GM12878 (cell line): Measurements from ENCODE around the gene SLAIN2. TPM values are rescaled to one million over a fixed set of nuclear protein-coding genes. Genes with fewer than 3 reads are reported as not detected.

ENCODE experiments used
- ATAC-seq: fragments of 200-7000 bp; cut with Tn5 transposase; 3 replicates; pipeline ENCODE4 v1.9.1; 2020; ENCODE audit warnings: mild to moderate bottlenecking, moderate library complexity
- BruUV-seq: library from RNA; stranded (reverse); fragments of 400-500 nt; replicated peaks from 2 replicates; lab custom pipeline; 2021; lab: Mats Ljungman, UMichigan
- CTCF ChIA-PET: fragments of 300-600 bp; sonication (Branson Sonifier 250); formaldehyde crosslinking; extraction: SDS; loops from one replicate; lab custom pipeline; 2021; ENCODE audit warnings: inconsistent platforms; lab: Yijun Ruan, JAX
- POLR2A ChIA-PET: fragments of 350-600 bp; formaldehyde crosslinking; extraction: SDS; loops from one replicate; lab custom pipeline; 2021; ENCODE audit warnings: inconsistent platforms; lab: Charles Lee
- RAD21 ChIA-PET: fragments of 300-600 bp; sonication (Branson Sonifier 250); formaldehyde crosslinking; loops from one replicate; lab custom pipeline; 2023; ENCODE audit warnings: antibody characterized with exemption; ENCODE audit not compliant: unreplicated experiment; lab: Charles Lee
- SMC1A ChIA-PET: fragments of 300-600 bp; sonication (Branson Sonifier 250); formaldehyde crosslinking; loops from one replicate; lab custom pipeline; 2023; ENCODE audit not compliant: unreplicated experiment, uncharacterized antibody; lab: Charles Lee
- DNase-seq: peaks from one replicate; pipeline ENCODE4 v3.0.0-alpha.2; 2011; ENCODE audit warnings: low read depth, low spot score
- FAIRE-seq: peaks from 3 replicates; lab custom pipeline; 2011; peaks lifted over from hg19 to GRCh38; lab: Jason Lieb, UNC
- H2AFZ ChIP-seq: 2 replicates; pipeline ENCODE4 v1.6.0; 2011; ENCODE audit warnings: low read depth, low read length, control low read depth; ENCODE audit not compliant: control insufficient read depth
- H3K27ac ChIP-seq: 2 replicates; pipeline ENCODE4 v1.5.1; 2011; ENCODE audit warnings: control low read depth; ENCODE audit not compliant: control insufficient read depth, insufficient read depth
- H3K27me3 ChIP-seq, 2 experiments: replicated peaks in 1 of 2; 2 replicates each; pipeline versions ENCODE4 v1.6.0 to v1.6.1; 2011; ENCODE audit warnings: low read length in 1 of 2; ENCODE audit not compliant: control insufficient read depth in 2 of 2, insufficient read depth in 2 of 2
- H3K36me3 ChIP-seq, 2 experiments: 2 replicates each; pipeline ENCODE4 v1.5.1; 2011; ENCODE audit warnings: low read length in 1 of 2; ENCODE audit not compliant: control insufficient read depth in 2 of 2, insufficient read depth in 2 of 2
- H3K4me1 ChIP-seq: 2 replicates; pipeline ENCODE4 v1.6.1; 2011; ENCODE audit warnings: mild to moderate bottlenecking, low read length, moderate library complexity, mixed read lengths; ENCODE audit not compliant: control insufficient read depth, insufficient read depth
- H3K4me2 ChIP-seq: 2 replicates; pipeline ENCODE4 v1.6.0; 2011; ENCODE audit warnings: control low read depth; ENCODE audit not compliant: control insufficient read depth, insufficient read depth
- H3K4me3 ChIP-seq: fragments of 200-600 bp; sonication (generic); 2 replicates; pipeline ENCODE4 v1.5.1; 2016
- H3K79me2 ChIP-seq: 2 replicates; pipeline ENCODE4 v1.6.0; 2011; ENCODE audit warnings: low read length; ENCODE audit not compliant: control insufficient read depth, insufficient read depth
- H3K9ac ChIP-seq: 2 replicates; pipeline ENCODE4 v1.8.0; 2011; ENCODE audit warnings: low read length, control low read depth, mixed read lengths; ENCODE audit not compliant: control insufficient read depth, insufficient read depth
- H3K9me3 ChIP-seq: replicated peaks from 3 replicates; pipeline ENCODE4 v1.5.1; 2011; ENCODE audit warnings: mild to moderate bottlenecking, low read length; ENCODE audit not compliant: control insufficient read depth, insufficient read depth
- H4K20me1 ChIP-seq: 2 replicates; pipeline ENCODE4 v1.6.0; 2011; ENCODE audit not compliant: control insufficient read depth, insufficient read depth
- BCL3 ChIP-seq: IDR thresholded peaks from 2 replicates; pipeline ENCODE4 v1.6.1; 2011; ENCODE audit warnings: borderline replicate concordance, low read depth, mild to moderate bottlenecking, moderate library complexity, low read length; ENCODE audit not compliant: insufficient read depth, poor library complexity, severe bottlenecking
- FOXK2 ChIP-seq: fragments of 450-650 bp; IDR thresholded peaks from 2 replicates; pipeline ENCODE4 v1.6.1; 2017; ENCODE audit warnings: mild to moderate bottlenecking, moderate library complexity
- KDM1A ChIP-seq: fragments of 200-600 bp; sonication (generic); IDR thresholded peaks from 2 replicates; pipeline ENCODE4 v1.6.1; 2016; ENCODE audit warnings: borderline replicate concordance
- LARP7 ChIP-seq: fragments of 450-650 bp; IDR thresholded peaks from 2 replicates; pipeline ENCODE4 v1.6.1; 2017; ENCODE audit warnings: mild to moderate bottlenecking
- MTA3 ChIP-seq: IDR thresholded peaks from 2 replicates; pipeline ENCODE4 v1.6.1; 2012; ENCODE audit warnings: low read length, inconsistent platforms, borderline replicate concordance
- SMARCA5 ChIP-seq: fragments of 450-650 bp; IDR thresholded peaks from 2 replicates; pipeline ENCODE4 v1.6.1; 2017; ENCODE audit warnings: mild to moderate bottlenecking
- SMC3 ChIP-seq: IDR thresholded peaks from 2 replicates; pipeline ENCODE4 v1.6.1; 2011; ENCODE audit warnings: low read length, improper control_type of control experiment, borderline replicate concordance
- SPI1 ChIP-seq: IDR thresholded peaks from 2 replicates; pipeline ENCODE4 v1.6.1; 2011; ENCODE audit warnings: low read depth, mild to moderate bottlenecking, low read length, moderate library complexity, borderline replicate concordance; ENCODE audit not compliant: insufficient read depth
- USF2 ChIP-seq: IDR thresholded peaks from 2 replicates; pipeline ENCODE4 v1.6.1; 2011; ENCODE audit warnings: low read depth, low read length, improper control_type of control experiment, borderline replicate concordance
- ZBTB40 ChIP-seq: fragments of 450-650 bp; IDR thresholded peaks from 2 replicates; pipeline ENCODE4 v1.6.1; 2016; ENCODE audit warnings: mild to moderate bottlenecking, moderate library complexity, borderline replicate concordance
- WGBS: methylation state at CpG from one replicate; pipeline ENCODE4 v1.1.6; 2016; ENCODE audit warnings: low lambda C conversion rate; ENCODE audit not compliant: insufficient replicate concordance, insufficient coverage; ENCODE audit errors: missing lambda C conversion rate; 5-methylcytosine and 5-hydroxymethylcytosine counted together
- in situ Hi-C: fragments of 300-500 bp; cut with MboI; formaldehyde crosslinking; loops from 9 replicates; pipeline ENCODE4 v1.14.3; 2018; ENCODE audit warnings: mixed read lengths
- intact Hi-C: fragments of 100-400 bp; cut with micrococcal nuclease; formaldehyde crosslinking; loops from one replicate; pipeline ENCODE4 v1.14.2; 2022; ENCODE audit not compliant: unreplicated experiment
- polyA plus RNA-seq, 11 experiments: library from polyadenylated mRNA; depleted of rRNA in 4 of 11; unstranded in 6 of 11; stranded (reverse) in 5 of 11; fragments of >200 nt; fragmentation: Nextera tagmentation in 4 of 11; fragmentation: Illumina TruSeq in 1 of 11; extraction: Ambion mirVana in 4 of 11; extraction: Trizol in 1 of 11; gene quantifications; 1 replicate in 1 of 11; 2 replicates in 10 of 11; pipeline versions ENCODE4 v1.2.1 to v1.2.3, GENCODE V29; 2011 to 2016; ENCODE audit warnings: inconsistent platforms in 2 of 11, missing spikeins in 2 of 11, low read depth in 1 of 11
- total RNA-seq, 4 experiments: library from RNA; depleted of rRNA in 3 of 4; stranded (reverse); fragments of >200 nt in 3 of 4; fragmentation: Illumina TruSeq in 1 of 4; extraction: Trizol in 1 of 4; gene quantifications; 2 replicates each; pipeline versions ENCODE4 v1.2.1 to v1.2.3, GENCODE V29; 2013 to 2021

Gene SLAIN2
- total and polyA plus RNA-seq, 10 of the 15 experiments (the other 5 are each of a cell fraction or from before 2014, with no cell fraction given) = 4.3 to 96.6 (median 25.4) TPM

DNA sequence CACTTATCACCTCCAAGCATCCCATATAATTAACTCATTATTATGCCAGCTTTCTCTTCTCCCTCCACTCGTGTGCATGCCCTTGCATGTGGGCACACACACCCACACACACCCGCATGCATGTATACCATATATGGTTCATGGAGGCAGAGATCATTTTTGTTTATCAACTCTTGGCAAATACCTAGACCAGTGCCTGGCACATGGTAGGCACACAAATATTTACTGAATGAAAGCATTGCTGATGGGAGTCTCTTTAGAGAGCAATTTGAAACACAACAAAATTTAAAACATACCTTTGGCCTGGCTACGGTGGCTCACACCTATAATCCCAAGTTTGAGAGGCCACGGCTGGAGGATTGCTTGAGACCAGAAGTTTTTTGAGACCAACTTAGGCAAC is 90.7 kb downstream of the SLAIN2 start:
- no peaks in the 10 kb centered on the region for H4K20me1 ChIP-seq
- DNase-seq = no peak
- H3K4me3 ChIP-seq = no peak overlapping the region
- no peak overlapping the region for H2AFZ ChIP-seq
- ChIA-PET RAD21 (interaction anchor here (0.6 kb wide), 1 partner anchor 911 kb away, joined by 6 read pairs; no protein-coding TSS in a partner anchor), SMC1A (no interaction called here), CTCF (no interaction called here), POLR2A (no interaction called here)
- TF ChIP-seq FOXK2 (no peak), SMC3 (no peak), BCL3 (no peak), SMARCA5 (no peak), LARP7 (no peak), SPI1 (no peak), KDM1A (no peak), ZBTB40 (no peak), MTA3 (no peak), USF2 (no peak)
- no peak overlapping the region for H3K9ac ChIP-seq
- BruUV-seq = no TSS peak
- H3K4me2 ChIP-seq = no peak overlapping the region
- no peak for FAIRE-seq
- WGBS = 64% methylated on average over 4 of the region's 4 CpGs
- H3K79me2 ChIP-seq = no peaks in the 10 kb centered on the region
- intact Hi-C loops = loop anchor here (5.0 kb wide), 1 partner anchor 115 kb away; no protein-coding TSS in a partner anchor
- H3K27me3 ChIP-seq = no peaks in the 10 kb centered on the region
- H3K4me1 ChIP-seq = peaks cover 3% of the 10 kb centered on the region; the same call in 1 of the 2 replicates
- no peak overlapping the region for H3K27ac ChIP-seq
- no peaks in the 10 kb centered on the region for H3K9me3 ChIP-seq
- in situ Hi-C loops = loop anchor here (10.0 kb wide), 1 partner anchor 57 kb away; no protein-coding TSS in a partner anchor
- no peaks in the 10 kb centered on the region for H3K36me3 ChIP-seq
- ATAC-seq = no peak
